Stimulated activated CD8-positive, alpha-beta memory T cell treated with anti-CD3 and anti-CD28 coated beads, Interleukin-12 subunit alpha, Interleukin-12 subunit beta, amount 100 ng/mL, for 24 hours (primary cell): ENCODE measurements around the gene TASOR.

ENCODE experiments used
- DNase-seq: peaks from one replicate; pipeline ENCODE4 v3.0.0-alpha.2; 2020; ENCODE audit errors: extremely low read depth

Gene TASOR

GRCh38 chr3:56682462-56683121, 473 bp downstream of the TASOR start:
- peak; percentile 48 for DNase-seq

- DNase-seq = no peak
These were observed 1.0 kb downstream of the TASOR start for GRCh38 chr3:56681984-56682461.

- no peak for DNase-seq
These were observed 2.9 kb downstream of the TASOR start for GRCh38 chr3:56680054-56680580.

GRCh38 chr3:56677286-56677685, 5.8 kb downstream of the TASOR start:
- no peak for DNase-seq

GRCh38 chr3:56673781-56674457, 9.1 kb downstream of the TASOR start:
- no peak for DNase-seq

GRCh38 chr3:56667973-56668579, 15.0 kb downstream of the TASOR start:
- DNase-seq = no peak

GRCh38 chr3:56664823-56665222, 18.2 kb downstream of the TASOR start:
- no peak for DNase-seq

GRCh38 chr3:56655709-56656108, 27.4 kb downstream of the TASOR start:
- DNase-seq = no peak

GRCh38 chr3:56654460-56654859, 28.6 kb downstream of the TASOR start:
- no peak for DNase-seq

- no peak for DNase-seq
These were observed 37.7 kb downstream of the TASOR start for GRCh38 chr3:56645407-56645806.

- DNase-seq = no peak
These were observed 49.2 kb downstream of the TASOR start for GRCh38 chr3:56633602-56634535.
